ENCODE results near the gene DENND1A. TPM values are rescaled to one million over a fixed set of nuclear protein-coding genes. Genes with fewer than 3 reads are reported as not detected.
A peak's percentile ranks its signal among the peaks of the same experiment; 100 is the strongest.

The DENND1A gene
- total RNA-seq, 1 donor from 2014 or later = 48.1 TPM

GRCh38 chr9:123586275-123586674 lies 343.7 kb downstream of the DENND1A start:
- Histone ChIP-seq H4K20me1 (ENCODE audit: low read depth) (no peaks in the 10 kb centered on the region), H3K27me3 (no peaks in the 10 kb centered on the region), H3K79me2 (ENCODE audit: low read depth) (no peaks in the 10 kb centered on the region), H3K27ac (no peak overlapping the region), H3K4me3 (no peak overlapping the region), H3K36me3 (no peaks in the 10 kb centered on the region), H3K9me3 (ENCODE audit: low read depth) (no peaks in the 10 kb centered on the region), H2AFZ (replicated peaks) (no peak overlapping the region), H3K4me1 (no peaks in the 10 kb centered on the region), H3F3A (ENCODE audit: low read depth) (no peaks in the 10 kb centered on the region), H3K9ac (no peak overlapping the region), H3K4me2 (no peak overlapping the region)
- Mint-ChIP-seq H3K36me3 (peaks cover 12% of the 10 kb centered on the region), H3K9me3 (peaks cover 13% of the 10 kb centered on the region), H3K4me1 (peaks cover 8% of the 10 kb centered on the region), H3K27me3 (ENCODE audit: insufficient read depth, low read depth) (peaks cover 6% of the 10 kb centered on the region), H3K27ac (no peak overlapping the region), H3K4me3 (no peak overlapping the region)
- no peak for TF ChIP-seq EZH2phosphoT487 (IDR thresholded peaks at IDR 0.05)
- TF ChIP-seq, protein P1, sequence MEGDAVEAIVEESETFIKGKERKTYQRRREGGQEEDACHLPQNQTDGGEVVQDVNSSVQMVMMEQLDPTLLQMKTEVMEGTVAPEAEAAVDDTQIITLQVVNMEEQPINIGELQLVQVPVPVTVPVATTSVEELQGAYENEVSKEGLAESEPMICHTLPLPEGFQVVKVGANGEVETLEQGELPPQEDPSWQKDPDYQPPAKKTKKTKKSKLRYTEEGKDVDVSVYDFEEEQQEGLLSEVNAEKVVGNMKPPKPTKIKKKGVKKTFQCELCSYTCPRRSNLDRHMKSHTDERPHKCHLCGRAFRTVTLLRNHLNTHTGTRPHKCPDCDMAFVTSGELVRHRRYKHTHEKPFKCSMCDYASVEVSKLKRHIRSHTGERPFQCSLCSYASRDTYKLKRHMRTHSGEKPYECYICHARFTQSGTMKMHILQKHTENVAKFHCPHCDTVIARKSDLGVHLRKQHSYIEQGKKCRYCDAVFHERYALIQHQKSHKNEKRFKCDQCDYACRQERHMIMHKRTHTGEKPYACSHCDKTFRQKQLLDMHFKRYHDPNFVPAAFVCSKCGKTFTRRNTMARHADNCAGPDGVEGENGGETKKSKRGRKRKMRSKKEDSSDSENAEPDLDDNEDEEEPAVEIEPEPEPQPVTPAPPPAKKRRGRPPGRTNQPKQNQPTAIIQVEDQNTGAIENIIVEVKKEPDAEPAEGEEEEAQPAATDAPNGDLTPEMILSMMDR (IDR thresholded peaks at IDR 0.05) = no peak
- DNase-seq (ENCODE audit: low spot score) = no peak

DNA sequence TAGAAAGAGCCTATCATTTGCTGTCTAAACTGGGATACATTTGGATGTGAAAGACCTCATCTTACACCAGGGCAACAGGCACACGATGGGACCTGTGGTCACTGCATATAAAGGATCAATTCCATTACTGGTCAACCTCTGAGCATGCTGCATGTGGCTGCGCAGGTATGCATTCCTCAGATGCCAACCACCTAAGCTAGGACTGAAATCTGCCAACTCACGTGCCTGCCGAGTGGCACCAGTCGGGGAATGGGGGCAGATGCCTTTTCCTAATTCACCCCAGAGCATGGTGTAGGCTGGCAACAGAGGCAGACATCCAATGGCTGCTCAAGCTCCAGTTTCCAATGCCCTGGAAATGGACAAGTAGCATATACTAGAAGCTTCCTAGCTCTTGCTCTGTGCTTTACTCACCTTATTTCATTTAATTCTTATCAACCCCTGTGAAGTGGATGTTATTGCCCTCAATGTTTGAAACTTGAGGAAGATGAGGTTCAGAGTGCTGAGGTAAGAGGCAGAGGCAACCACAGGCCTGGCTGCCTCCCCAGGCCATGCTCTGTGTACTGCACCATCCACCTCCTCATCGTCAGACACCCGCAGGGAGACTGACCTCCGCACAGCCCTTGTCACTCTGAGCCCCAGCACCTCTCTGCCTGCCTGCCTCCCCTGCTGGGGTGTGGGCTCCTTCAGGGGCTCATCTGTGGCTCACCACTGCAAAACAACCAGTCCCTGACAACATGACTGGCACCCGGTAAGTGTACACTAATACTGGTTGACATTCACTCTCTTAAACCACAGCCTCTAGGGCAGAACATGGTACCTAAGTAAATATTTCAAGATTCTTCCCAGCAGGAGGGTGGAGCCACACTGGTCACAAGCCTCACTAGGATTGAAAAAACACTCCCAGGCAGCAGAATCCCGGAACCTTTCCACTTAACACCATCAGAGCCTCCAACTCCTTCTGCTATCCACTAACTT lies 345.4 kb downstream of the DENND1A start:
- Histone ChIP-seq H4K20me1 (ENCODE audit: low read depth) (no peaks in the 10 kb centered on the region), H3K27ac (no peak overlapping the region), H3K79me2 (ENCODE audit: low read depth) (no peaks in the 10 kb centered on the region), H3K36me3 (no peaks in the 10 kb centered on the region), H3F3A (ENCODE audit: low read depth) (no peaks in the 10 kb centered on the region), H3K4me3 (no peak overlapping the region), H2AFZ (replicated peaks) (no peak overlapping the region), H3K4me2 (no peak overlapping the region), H3K4me1 (no peaks in the 10 kb centered on the region), H3K27me3 (no peaks in the 10 kb centered on the region), H3K9me3 (ENCODE audit: low read depth) (no peaks in the 10 kb centered on the region), H3K9ac (no peak overlapping the region)
- Mint-ChIP-seq H3K27me3 (ENCODE audit: insufficient read depth, low read depth) (peaks cover 8% of the 10 kb centered on the region), H3K4me3 (no peak overlapping the region), H3K4me1 (peaks cover 6% of the 10 kb centered on the region), H3K9me3 (peaks cover 13% of the 10 kb centered on the region), H3K36me3 (peaks cover 12% of the 10 kb centered on the region), H3K27ac (peak overlapping the region; percentile 3)
- no peak for DNase-seq (ENCODE audit: low spot score)
- TF ChIP-seq EZH2 (IDR thresholded peaks at IDR 0.05) (no peak), EZH2phosphoT487 (IDR thresholded peaks at IDR 0.05) (no peak)
- TF ChIP-seq, protein P1 (IDR thresholded peaks at IDR 0.05) = no peak

DNA sequence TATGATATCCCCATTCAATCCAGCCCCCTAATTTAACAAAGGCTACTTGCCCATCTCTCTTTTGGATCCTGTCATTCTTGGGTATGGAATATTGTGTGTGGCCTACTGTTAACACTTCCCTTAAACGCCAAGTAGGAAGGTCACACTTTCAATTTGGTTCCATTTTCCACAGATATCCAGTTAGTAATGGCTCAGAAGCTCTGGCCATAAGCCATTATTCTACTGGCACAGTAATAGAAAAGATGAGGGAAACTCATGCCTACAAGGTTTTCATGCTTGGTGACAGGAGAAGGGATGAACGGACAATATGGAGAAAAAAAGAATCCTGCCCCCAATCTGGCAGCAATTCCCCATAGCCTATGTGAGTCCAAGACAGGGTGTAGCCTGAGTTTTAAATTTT lies 346.3 kb downstream of the DENND1A start:
- H2AFZ ChIP-seq (replicated peaks) = no peak overlapping the region
- no peaks in the 10 kb centered on the region for H3F3A ChIP-seq (ENCODE audit: low read depth)
- no peaks in the 10 kb centered on the region for H4K20me1 ChIP-seq (ENCODE audit: low read depth)
- Mint-ChIP-seq H3K4me3 (no peak overlapping the region), H3K36me3 (peaks cover 12% of the 10 kb centered on the region), H3K4me1 (peaks cover 6% of the 10 kb centered on the region), H3K27me3 (ENCODE audit: insufficient read depth, low read depth) (peaks cover 8% of the 10 kb centered on the region), H3K9me3 (peaks cover 13% of the 10 kb centered on the region), H3K27ac (no peak overlapping the region)
- H3K4me2 ChIP-seq = no peak overlapping the region
- no peak overlapping the region for H3K4me3 ChIP-seq
- H3K27me3 ChIP-seq = no peaks in the 10 kb centered on the region
- H3K79me2 ChIP-seq (ENCODE audit: low read depth) = no peaks in the 10 kb centered on the region
- no peaks in the 10 kb centered on the region for H3K36me3 ChIP-seq
- no peak overlapping the region for H3K9ac ChIP-seq
- no peaks in the 10 kb centered on the region for H3K9me3 ChIP-seq (ENCODE audit: low read depth)
- no peak for DNase-seq (ENCODE audit: low spot score)
- TF ChIP-seq, protein P1 (IDR thresholded peaks at IDR 0.05) = no peak
- no peak for TF ChIP-seq EZH2 (IDR thresholded peaks at IDR 0.05)
- TF ChIP-seq EZH2phosphoT487 (IDR thresholded peaks at IDR 0.05) = no peak
- H3K4me1 ChIP-seq = no peaks in the 10 kb centered on the region
- H3K27ac ChIP-seq = no peak overlapping the region
